H9 (cell line): ENCODE data around the gene ABCA4. TPM values are rescaled to one million over a fixed set of nuclear protein-coding genes. Genes with fewer than 3 reads are reported as not detected.

Experiments used
- DNase-seq: peaks from one replicate; pipeline ENCODE4 v3.0.0-alpha.2; 2017
- H2AFZ ChIP-seq: one replicate; pipeline ENCODE4 v1.6.1; 2013; ENCODE audit warnings: mild to moderate bottlenecking, low read length, control low read depth, moderate library complexity
- H2AK5ac ChIP-seq: 2 replicates; pipeline ENCODE4 v1.6.1; 2013; ENCODE audit warnings: low read length, control low read depth, mixed read lengths; ENCODE audit not compliant: insufficient read length
- H2BK120ac ChIP-seq: one replicate; pipeline ENCODE4 v1.6.1; 2013; ENCODE audit warnings: low read depth, mild to moderate bottlenecking, low read length, control low read depth, inconsistent platforms; ENCODE audit not compliant: poor library complexity, severe bottlenecking
- H2BK12ac ChIP-seq: 2 replicates; pipeline ENCODE4 v1.6.1; 2013; ENCODE audit warnings: low read length, control low read depth, mixed read lengths, low read depth; ENCODE audit not compliant: insufficient read length
- H2BK15ac ChIP-seq: 2 replicates; pipeline ENCODE4 v1.6.1; 2013; ENCODE audit warnings: low read depth, low read length, control low read depth
- H2BK20ac ChIP-seq: one replicate; pipeline ENCODE4 v1.6.1; 2013; ENCODE audit warnings: low read depth, mild to moderate bottlenecking, low read length, control low read depth, inconsistent platforms; ENCODE audit not compliant: poor library complexity, severe bottlenecking
- H2BK5ac ChIP-seq: 2 replicates; pipeline ENCODE4 v1.6.1; 2013; ENCODE audit warnings: low read length, control low read depth, mixed read lengths; ENCODE audit not compliant: insufficient read length
- H3K14ac ChIP-seq: 2 replicates; pipeline ENCODE4 v1.6.1; 2013; ENCODE audit warnings: low read length, control low read depth; ENCODE audit not compliant: insufficient read depth
- H3K18ac ChIP-seq: 2 replicates; pipeline ENCODE4 v1.6.1; 2013; ENCODE audit warnings: low read depth, mild to moderate bottlenecking, mixed read lengths, low read length, control low read depth; ENCODE audit not compliant: insufficient read length
- H3K23ac ChIP-seq: 2 replicates; pipeline ENCODE4 v1.6.1; 2013; ENCODE audit warnings: low read length, control low read depth, mixed read lengths, low read depth; ENCODE audit not compliant: insufficient read length
- H3K23me2 ChIP-seq: 2 replicates; pipeline ENCODE4 v1.6.1; 2013; ENCODE audit warnings: low read depth, mild to moderate bottlenecking, mixed read lengths, low read length, control low read depth; ENCODE audit not compliant: insufficient read length, poor library complexity, severe bottlenecking
- H3K27ac ChIP-seq: 2 replicates; pipeline ENCODE4 v1.5.1; 2013; ENCODE audit warnings: low read length, control low read depth, mixed read lengths, low read depth; ENCODE audit not compliant: insufficient read length
- H3K27me3 ChIP-seq: 2 replicates; pipeline ENCODE4 v1.6.1; 2013; ENCODE audit warnings: low read length, control low read depth, inconsistent platforms; ENCODE audit not compliant: insufficient read depth
- H3K4ac ChIP-seq: 2 replicates; pipeline ENCODE4 v1.6.1; 2013; ENCODE audit warnings: low read depth, mild to moderate bottlenecking, control low read depth, inconsistent platforms, low read length, moderate library complexity
- H3K4me1 ChIP-seq: 2 replicates; pipeline ENCODE4 v1.6.1; 2013; ENCODE audit warnings: low read length, control low read depth, inconsistent platforms; ENCODE audit not compliant: insufficient read depth
- H3K4me2 ChIP-seq: 2 replicates; pipeline ENCODE4 v1.6.1; 2013; ENCODE audit warnings: low read length, control low read depth, mixed read lengths; ENCODE audit not compliant: insufficient read length, insufficient read depth
- H3K56ac ChIP-seq: 2 replicates; pipeline ENCODE4 v1.6.1; 2013; ENCODE audit warnings: low read depth, mild to moderate bottlenecking, mixed read lengths, low read length, control low read depth; ENCODE audit not compliant: insufficient read length
- H3K79me1 ChIP-seq: 2 replicates; pipeline ENCODE4 v1.6.1; 2013; ENCODE audit warnings: low read depth, mild to moderate bottlenecking, moderate library complexity, low read length, control low read depth, inconsistent platforms; ENCODE audit not compliant: insufficient read depth, poor library complexity, severe bottlenecking
- H3K79me2 ChIP-seq: 2 replicates; pipeline ENCODE4 v1.6.1; 2013; ENCODE audit warnings: low read length, control low read depth, inconsistent platforms; ENCODE audit not compliant: insufficient read depth
- H3K9ac ChIP-seq: 2 replicates; pipeline ENCODE4 v1.6.1; 2013; ENCODE audit warnings: low read length, control low read depth, mixed read lengths; ENCODE audit not compliant: insufficient read length; ENCODE audit errors: extremely low read depth
- H3K9me3 ChIP-seq: one replicate; pipeline ENCODE4 v1.6.1; 2013; ENCODE audit warnings: low read depth, low read length, inconsistent platforms; ENCODE audit not compliant: control insufficient read depth
- H3T11ph ChIP-seq: one replicate; pipeline ENCODE4 v1.6.1; 2013; ENCODE audit warnings: mild to moderate bottlenecking, low read length, control low read depth, inconsistent platforms
- H4K20me1 ChIP-seq: one replicate; pipeline ENCODE4 v1.6.1; 2013; ENCODE audit not compliant: control insufficient read depth, insufficient read length, insufficient read depth
- H4K5ac ChIP-seq: 2 replicates; pipeline ENCODE4 v1.6.1; 2013; ENCODE audit warnings: low read depth, mild to moderate bottlenecking, mixed read lengths, low read length, control low read depth; ENCODE audit not compliant: insufficient read length
- H4K8ac ChIP-seq: replicated peaks from 2 replicates; pipeline ENCODE4 v1.6.1; 2013; ENCODE audit warnings: low read length, control low read depth, mixed read lengths, low read depth; ENCODE audit not compliant: insufficient read length
- H4K91ac ChIP-seq: 2 replicates; pipeline ENCODE4 v1.6.1; 2013; ENCODE audit warnings: low read depth, mild to moderate bottlenecking, moderate library complexity, mixed read lengths, low read length, control low read depth; ENCODE audit not compliant: insufficient read length
- H3K27ac Mint-ChIP-seq, 3 experiments: 2 replicates in 2 of 3; 3 replicates in 1 of 3; pipeline ENCODE4 v1.8.0; 2020 to 2021; ENCODE audit warnings: mixed read lengths in 3 of 3, mild to moderate bottlenecking in 1 of 3, moderate library complexity in 1 of 3
- H3K27me3 Mint-ChIP-seq: 2 replicates; pipeline ENCODE4 v1.8.0; 2021; ENCODE audit warnings: low read depth, mild to moderate bottlenecking, moderate library complexity, mixed read lengths
- H3K36me3 Mint-ChIP-seq, 3 experiments: 2 replicates in 2 of 3; 3 replicates in 1 of 3; pipeline ENCODE4 v1.8.0; 2020 to 2021; ENCODE audit warnings: low read depth in 3 of 3, mixed read lengths in 3 of 3; ENCODE audit not compliant: insufficient read depth in 1 of 3
- H3K4me1 Mint-ChIP-seq, 2 experiments: 2 replicates each; pipeline ENCODE4 v1.8.0; 2020; ENCODE audit warnings: mixed read lengths in 2 of 2
- H3K4me3 Mint-ChIP-seq, 2 experiments: 2 replicates in 1 of 2; 3 replicates in 1 of 2; pipeline ENCODE4 v1.8.0; 2020 to 2021; ENCODE audit warnings: mild to moderate bottlenecking in 2 of 2, mixed read lengths in 2 of 2, moderate library complexity in 1 of 2
- H3K9me3 Mint-ChIP-seq, 2 experiments: 2 replicates in 1 of 2; 3 replicates in 1 of 2; pipeline ENCODE4 v1.8.0; 2020; ENCODE audit warnings: mild to moderate bottlenecking in 2 of 2, mixed read lengths in 2 of 2, moderate library complexity in 1 of 2
- WGBS: extraction: QIAGEN DNeasy Blood & Tissue Kit; methylation state at CpG from one replicate; pipeline ENCODE4 v1.1.7; 2013; ENCODE audit warnings: missing lambda C conversion rate, low lambda C conversion rate, mixed read lengths; ENCODE audit not compliant: insufficient read length; ENCODE audit errors: extremely low coverage; 5-methylcytosine and 5-hydroxymethylcytosine counted together
- total RNA-seq: library from RNA; stranded (reverse); gene quantifications from 2 replicates; pipeline ENCODE4 v1.2.1, GENCODE V29; 2021
- TF ChIP-seq, protein P1 (sequence below): fragments of 200-600 bp; sonication (generic); conservative IDR thresholded peaks from 3 replicates; pipeline ENCODE4 v1.8.0; 2021; ENCODE audit warnings: antibody characterized with exemption, mild to moderate bottlenecking

The ABCA4 gene
- total RNA-seq, 1 experiment from 2014 or later = not detected

DNA sequence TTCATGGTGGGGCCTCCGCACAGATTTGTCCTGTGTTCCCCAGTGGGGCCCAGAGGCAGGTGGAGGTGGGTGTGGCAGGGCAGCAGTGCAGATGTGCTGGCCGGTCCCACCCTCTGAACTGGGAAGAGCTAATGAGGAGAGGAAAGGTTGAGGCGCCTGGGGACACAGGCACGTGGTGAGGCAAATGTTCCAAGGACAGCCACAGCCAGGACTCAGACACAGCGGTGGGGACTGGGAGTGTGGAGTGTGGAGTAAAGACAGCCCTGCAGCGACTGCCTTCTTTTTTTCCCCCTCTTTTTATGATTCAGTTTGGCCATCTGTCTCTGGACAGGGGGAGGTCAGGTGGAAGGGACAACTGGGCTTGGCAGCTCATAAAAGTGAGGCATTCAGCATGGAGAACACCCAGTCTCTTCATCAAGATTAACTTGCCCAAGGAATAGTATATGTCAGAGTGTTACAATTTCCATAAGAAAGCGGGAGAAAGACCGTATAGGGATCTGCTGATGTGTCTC, 107.5 kb downstream of the ABCA4 start:
- Histone ChIP-seq H3K4me2 (no peak overlapping the region), H3K23me2 (no peaks in the 10 kb centered on the region), H2AK5ac (no peak overlapping the region), H3K27ac (no peak overlapping the region), H3K4me1 (peaks cover 16% of the 10 kb centered on the region; the same call in 1 of the 2 replicates), H2BK5ac (no peak overlapping the region), H2BK12ac (no peak overlapping the region), H2BK120ac (no peak overlapping the region), H3K9me3 (no peaks in the 10 kb centered on the region), H3K23ac (no peak overlapping the region), H2AFZ (no peak overlapping the region), H4K8ac (no peak overlapping the region), H3K79me2 (no peaks in the 10 kb centered on the region), H4K5ac (no peak overlapping the region), H3T11ph (no peak overlapping the region), H3K14ac (peak overlapping the region; percentile 16), H3K56ac (no peak overlapping the region), H4K20me1 (no peaks in the 10 kb centered on the region), H3K4ac (no peak overlapping the region), H3K9ac (no peak overlapping the region), H4K91ac (no peak overlapping the region), H3K18ac (peak overlapping the region; percentile 38), H3K79me1 (no peaks in the 10 kb centered on the region), H2BK20ac (no peak overlapping the region), H3K27me3 (no peaks in the 10 kb centered on the region), H2BK15ac (no peak overlapping the region)
- H3K36me3 Mint-ChIP-seq = no peaks in the 10 kb centered on the region
- peak overlapping the region in 1 of 2 experiments; percentile 45; a peak in 3 of 5 replicates for H3K4me3 Mint-ChIP-seq
- peaks cover 35% of the 10 kb centered on the region for H3K27me3 Mint-ChIP-seq
- WGBS = no CpG with 5 or more reads among the region's 8 CpGs
- TF ChIP-seq, protein P1, sequence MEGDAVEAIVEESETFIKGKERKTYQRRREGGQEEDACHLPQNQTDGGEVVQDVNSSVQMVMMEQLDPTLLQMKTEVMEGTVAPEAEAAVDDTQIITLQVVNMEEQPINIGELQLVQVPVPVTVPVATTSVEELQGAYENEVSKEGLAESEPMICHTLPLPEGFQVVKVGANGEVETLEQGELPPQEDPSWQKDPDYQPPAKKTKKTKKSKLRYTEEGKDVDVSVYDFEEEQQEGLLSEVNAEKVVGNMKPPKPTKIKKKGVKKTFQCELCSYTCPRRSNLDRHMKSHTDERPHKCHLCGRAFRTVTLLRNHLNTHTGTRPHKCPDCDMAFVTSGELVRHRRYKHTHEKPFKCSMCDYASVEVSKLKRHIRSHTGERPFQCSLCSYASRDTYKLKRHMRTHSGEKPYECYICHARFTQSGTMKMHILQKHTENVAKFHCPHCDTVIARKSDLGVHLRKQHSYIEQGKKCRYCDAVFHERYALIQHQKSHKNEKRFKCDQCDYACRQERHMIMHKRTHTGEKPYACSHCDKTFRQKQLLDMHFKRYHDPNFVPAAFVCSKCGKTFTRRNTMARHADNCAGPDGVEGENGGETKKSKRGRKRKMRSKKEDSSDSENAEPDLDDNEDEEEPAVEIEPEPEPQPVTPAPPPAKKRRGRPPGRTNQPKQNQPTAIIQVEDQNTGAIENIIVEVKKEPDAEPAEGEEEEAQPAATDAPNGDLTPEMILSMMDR = no peak
- peak overlapping the region in 1 of 3 experiments; percentile 41; a peak in 1 of 7 replicates for H3K27ac Mint-ChIP-seq
- H3K9me3 Mint-ChIP-seq = no peaks in the 10 kb centered on the region
- peaks cover 28 to 33% of the 10 kb centered on the region in 2 experiments for H3K4me1 Mint-ChIP-seq
- no peak for DNase-seq
